ENCODE data around the gene TUBB2A. TPM values are rescaled to one million over a fixed set of nuclear protein-coding genes. Genes with fewer than 3 reads are reported as not detected.

The TUBB2A gene
- polyA plus RNA-seq, 1 of the 3 experiments (the other 2 are of a cell fraction), result 199 TPM

- Histone ChIP-seq H4K20me1 (ENCODE audit: insufficient read depth) (no peaks in the 10 kb centered on the region), H3K9me2 (no peaks in the 10 kb centered on the region), H3K27me3 (ENCODE audit: insufficient read depth) (no peaks in the 10 kb centered on the region), H3K4me3 (ENCODE audit: low read depth in 2 of 2, low read length in 1 of 2) (no peak overlapping the region), H3K9ac (no peak overlapping the region), H3K27ac (ENCODE audit: low read depth in 2 of 2, low read length in 1 of 2) (no peak overlapping the region), H3K36me3 (replicated peaks in 1 of 2; ENCODE audit: control insufficient read depth in 1 of 2, insufficient read depth in 2 of 2, low read length in 1 of 2) (peaks cover 21 to 43% of the 10 kb centered on the region in 2 experiments), H3K4me2 (no peak overlapping the region), H3K79me2 (ENCODE audit: insufficient read depth) (no peaks in the 10 kb centered on the region), H3F3A (replicated peaks; ENCODE audit: insufficient read depth) (peaks cover 6% of the 10 kb centered on the region), H2AFZ (ENCODE audit: low read depth) (no peak overlapping the region), H3K4me1 (ENCODE audit: control insufficient read depth in 1 of 2, insufficient read depth in 2 of 2, low read depth in 1 of 2, low read length in 1 of 2) (no peaks in the 10 kb centered on the region), H3K9me3 (no peaks in the 10 kb centered on the region)
- no peak for DNase-seq
- TF ChIP-seq EP300 (IDR thresholded peaks at IDR 0.05; ENCODE audit: borderline replicate concordance in 1 of 2, low read depth in 1 of 2, low read length in 1 of 2), result no peak
- TF ChIP-seq PBX3 (IDR thresholded peaks at IDR 0.05), result no peak
- no peak for TF ChIP-seq USF1 (IDR thresholded peaks at IDR 0.05; ENCODE audit: borderline replicate concordance, low read depth)
- no peak for TF ChIP-seq ZBTB33 (IDR thresholded peaks at IDR 0.05; ENCODE audit: borderline replicate concordance, low read depth)
- no peak for TF ChIP-seq YY1 (IDR thresholded peaks at IDR 0.05; ENCODE audit: low read depth)
- no peak for TF ChIP-seq RFX5 (IDR thresholded peaks at IDR 0.05; ENCODE audit: low read length)
- no peak for TF ChIP-seq FOXM1 (IDR thresholded peaks at IDR 0.05; ENCODE audit: low read depth)
- TF ChIP-seq CTCF (IDR thresholded peaks at IDR 0.05), result no peak
- TF ChIP-seq SMC3 (IDR thresholded peaks at IDR 0.05; ENCODE audit: low read depth, low read length), result no peak
- no peak for TF ChIP-seq EZH2phosphoT487 (IDR thresholded peaks at IDR 0.05; ENCODE audit: borderline replicate concordance, low read depth)
- TF ChIP-seq GATA2 (CRISPR knock-in tag; IDR thresholded peaks at IDR 0.05), result no peak
- TF ChIP-seq RXRA (IDR thresholded peaks at IDR 0.05; ENCODE audit: borderline replicate concordance, low read depth), result no peak
- TF ChIP-seq NRF1 (IDR thresholded peaks at IDR 0.05; ENCODE audit: low read depth, low read length), result no peak
- TF ChIP-seq TAF1 (IDR thresholded peaks at IDR 0.05; ENCODE audit: borderline replicate concordance, low read depth, low read length), result no peak
- no peak for TF ChIP-seq FOSL2 (IDR thresholded peaks at IDR 0.05; ENCODE audit: borderline replicate concordance, low read depth)
- TF ChIP-seq POLR2AphosphoS5 (IDR thresholded peaks at IDR 0.05; ENCODE audit: low read depth, low read length), result no peak
- no peak for TF ChIP-seq FOXJ3 (CRISPR knock-in tag; IDR thresholded peaks at IDR 0.05)
- TF ChIP-seq ELF1 (IDR thresholded peaks at IDR 0.05), result no peak
- CTCF ChIA-PET, result no interaction called here
- WGBS (ENCODE audit: low lambda C conversion rate), result 85% methylated on average over 13 of the region's 13 CpGs
- POLR2A ChIA-PET, result interaction anchor here (0.6 kb wide), 1 partner anchor 76 kb away, joined by 3 read pairs; no protein-coding TSS in a partner anchor
These were observed 21.6 kb downstream of the TUBB2A start for GRCh38 chr6:3135668-3136291.

Data from SK-N-SH (cell line).